ENCODE measurements around the gene MRI1.

DNA sequence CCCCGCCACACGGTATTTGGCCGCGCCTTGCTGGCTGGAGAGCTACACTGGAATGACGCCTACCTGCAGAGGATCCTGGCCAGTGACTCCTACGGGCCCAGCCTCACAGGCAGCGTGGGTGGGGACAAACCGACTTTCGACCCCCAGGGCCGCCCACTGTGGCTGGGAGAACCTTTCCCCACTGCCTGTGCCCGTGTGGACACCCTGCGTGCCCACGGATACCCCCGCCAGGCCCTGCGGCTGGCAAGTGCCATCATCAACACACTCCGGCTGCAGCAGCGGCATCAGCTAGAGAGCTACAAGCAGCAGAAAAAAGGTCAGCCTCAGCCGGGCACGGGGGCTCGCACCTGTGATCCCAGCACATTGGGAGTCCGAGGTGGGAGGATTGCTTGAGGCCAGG lies 50.2 kb downstream of the MRI1 start:
- no peak for TF ChIP-seq POLR2AphosphoS5 (IDR thresholded peaks at IDR 0.05; ENCODE audit: borderline replicate concordance, low read depth, low read length)
- no peak for TF ChIP-seq EZH2 (IDR thresholded peaks at IDR 0.05)

All from SK-N-MC (cell line).